H1 (cell line): ENCODE results near the gene GRM4. TPM values are rescaled to one million over a fixed set of nuclear protein-coding genes. Genes with fewer than 3 reads are reported as not detected.

ENCODE experiments used
- CTCF ChIA-PET: fragments of 300-600 bp; sonication (Branson Sonifier 250); formaldehyde crosslinking; loops from one replicate; lab custom pipeline; 2021; ENCODE audit not compliant: partially characterized antibody; lab: Charles Lee
- POLR2A ChIA-PET: fragments of 300-600 bp; sonication (Branson Sonifier 250); formaldehyde crosslinking; loops from one replicate; lab custom pipeline; 2021; ENCODE audit warnings: inconsistent platforms; ENCODE audit not compliant: partially characterized antibody; lab: Charles Lee
- DNase-seq, 2 experiments: peaks; one replicate each; pipeline versions ENCODE4 v3.0.0 to v3.0.0-alpha.2; 2010 to 2022; ENCODE audit warnings: low spot score in 2 of 2, low read depth in 1 of 2, mixed read lengths in 1 of 2
- FAIRE-seq: peaks from 2 replicates; lab custom pipeline; 2011; peaks lifted over from hg19 to GRCh38; lab: Jason Lieb, UNC
- H2AFZ ChIP-seq: 2 replicates; pipeline ENCODE4 v1.8.1; 2012; ENCODE audit warnings: low read length, inconsistent platforms
- H2AK5ac ChIP-seq: 2 replicates; pipeline ENCODE4 v1.6.1; 2013; ENCODE audit warnings: low read depth, low read length
- H2BK120ac ChIP-seq: replicated peaks from 2 replicates; pipeline ENCODE3; 2013; ENCODE audit warnings: low read depth, low read length, inconsistent platforms
- H2BK12ac ChIP-seq: 2 replicates; pipeline ENCODE4 v1.6.1; 2013; ENCODE audit warnings: low read depth, low read length
- H2BK15ac ChIP-seq: 2 replicates; pipeline ENCODE4 v1.6.1; 2013; ENCODE audit warnings: low read length
- H2BK20ac ChIP-seq: 2 replicates; pipeline ENCODE4 v1.6.1; 2013; ENCODE audit warnings: low read length
- H2BK5ac ChIP-seq: 2 replicates; pipeline ENCODE4 v1.6.1; 2013; ENCODE audit warnings: low read depth, low read length
- H3K14ac ChIP-seq: 2 replicates; pipeline ENCODE4 v1.6.1; 2013; ENCODE audit warnings: inconsistent platforms; ENCODE audit not compliant: insufficient read length
- H3K18ac ChIP-seq: 2 replicates; pipeline ENCODE4 v1.6.1; 2013; ENCODE audit warnings: low read length; ENCODE audit errors: extremely low read depth
- H3K23ac ChIP-seq: 2 replicates; pipeline ENCODE4 v1.6.1; 2013; ENCODE audit warnings: inconsistent platforms; ENCODE audit not compliant: insufficient read length
- H3K23me2 ChIP-seq: 2 replicates; pipeline ENCODE4 v1.6.1; 2013; ENCODE audit warnings: low read depth, low read length
- H3K27ac ChIP-seq: 2 replicates; pipeline ENCODE4 v1.6.1; 2011; ENCODE audit warnings: low read depth, low read length, inconsistent platforms
- H3K27me3 ChIP-seq, 4 experiments: replicated peaks in 1 of 4; 1 replicate in 1 of 4; 2 replicates in 3 of 4; pipeline versions ENCODE4 v1.6.1 to v1.8.1; 2011 to 2013; ENCODE audit warnings: low read length in 3 of 4, mild to moderate bottlenecking in 3 of 4, inconsistent platforms in 2 of 4, mixed read lengths in 2 of 4, moderate library complexity in 1 of 4; ENCODE audit not compliant: control insufficient read depth in 3 of 4, insufficient read depth in 3 of 4; ENCODE audit errors: extremely low read depth in 1 of 4
- H3K36me3 ChIP-seq, 4 experiments: 2 replicates each; pipeline versions ENCODE4 v1.6.1 to v1.8.1; 2011 to 2013; ENCODE audit warnings: mild to moderate bottlenecking in 4 of 4, low read length in 3 of 4, moderate library complexity in 2 of 4, control low read depth in 1 of 4, inconsistent platforms in 1 of 4; ENCODE audit not compliant: insufficient read depth in 4 of 4, control insufficient read depth in 2 of 4
- H3K4ac ChIP-seq: replicated peaks from 2 replicates; pipeline ENCODE3; 2013; ENCODE audit warnings: low read length, low read depth, mixed read lengths, inconsistent platforms; ENCODE audit not compliant: insufficient read length
- H3K4me1 ChIP-seq, 4 experiments: replicated peaks in 1 of 4; 1 replicate in 1 of 4; 2 replicates in 3 of 4; pipeline versions ENCODE4 v1.6.1 to v1.8.1; 2011 to 2013; ENCODE audit warnings: low read length in 3 of 4, inconsistent platforms in 2 of 4, mixed read lengths in 1 of 4; ENCODE audit not compliant: insufficient read depth in 4 of 4, control insufficient read depth in 3 of 4
- H3K4me2 ChIP-seq, 2 experiments: 2 replicates each; pipeline versions ENCODE4 v1.6.1 to v1.8.1; 2011 to 2013; ENCODE audit warnings: low read depth in 2 of 2, low read length in 2 of 2, control low read depth in 1 of 2, inconsistent platforms in 1 of 2, mild to moderate bottlenecking in 1 of 2; ENCODE audit not compliant: insufficient read depth in 1 of 2
- H3K4me3 ChIP-seq, 4 experiments: fragments of 200-600, 300-600 bp in 1 of 4; sonication (generic), shearing (Covaris generic), sonication (Bioruptor Twin) in 1 of 4; 2 replicates each; pipeline versions ENCODE4 v1.5.1 to v1.8.1; 2011 to 2016; ENCODE audit warnings: low read length in 4 of 4, low read depth in 3 of 4, control low read depth in 2 of 4, inconsistent platforms in 2 of 4, mild to moderate bottlenecking in 2 of 4, mixed read lengths in 1 of 4, moderate library complexity in 1 of 4; ENCODE audit not compliant: insufficient read depth in 2 of 4; ENCODE audit errors: extremely low read depth in 1 of 4
- H3K56ac ChIP-seq: replicated peaks from 2 replicates; pipeline ENCODE3; 2013; ENCODE audit warnings: low read depth, mild to moderate bottlenecking, mixed read lengths, low read length, inconsistent platforms; ENCODE audit not compliant: insufficient read length
- H3K79me1 ChIP-seq: 2 replicates; pipeline ENCODE4 v1.6.1; 2013; ENCODE audit warnings: low read depth, low read length, control low read depth
- H3K79me2 ChIP-seq, 2 experiments: 2 replicates each; pipeline versions ENCODE4 v1.6.1 to v1.8.1; 2012 to 2013; ENCODE audit warnings: low read length in 2 of 2, mild to moderate bottlenecking in 2 of 2, inconsistent platforms in 1 of 2; ENCODE audit not compliant: insufficient read depth in 2 of 2, control insufficient read depth in 1 of 2
- H3K9ac ChIP-seq, 4 experiments: replicated peaks in 1 of 4; 1 replicate in 1 of 4; 2 replicates in 3 of 4; pipeline versions ENCODE4 v1.6.1 to v1.8.1; 2011 to 2013; ENCODE audit warnings: low read depth in 3 of 4, low read length in 3 of 4, control low read depth in 2 of 4, mild to moderate bottlenecking in 2 of 4, moderate library complexity in 2 of 4, inconsistent platforms in 1 of 4; ENCODE audit errors: extremely low read depth in 1 of 4
- H3K9me3 ChIP-seq, 2 experiments: 2 replicates each; pipeline versions ENCODE4 v1.6.1 to v1.8.1; 2012 to 2013; ENCODE audit warnings: mild to moderate bottlenecking in 2 of 2, moderate library complexity in 2 of 2, control low read depth in 1 of 2, inconsistent platforms in 1 of 2, low read depth in 1 of 2, low read length in 1 of 2, mixed read lengths in 1 of 2; ENCODE audit not compliant: insufficient read depth in 2 of 2
- H4K20me1 ChIP-seq, 2 experiments: replicated peaks in 1 of 2; 2 replicates each; pipeline versions ENCODE3 to v1.8.1; 2011 to 2013; ENCODE audit warnings: inconsistent platforms in 2 of 2, low read length in 2 of 2, mild to moderate bottlenecking in 1 of 2; ENCODE audit not compliant: insufficient read depth in 2 of 2, control insufficient read depth in 1 of 2
- H4K5ac ChIP-seq: 2 replicates; pipeline ENCODE4 v1.6.1; 2013; ENCODE audit warnings: low read length, low read depth, mixed read lengths, inconsistent platforms; ENCODE audit not compliant: insufficient read length
- H4K8ac ChIP-seq: 2 replicates; pipeline ENCODE4 v1.8.0; 2013; ENCODE audit warnings: mild to moderate bottlenecking, moderate library complexity, low read length, inconsistent platforms; ENCODE audit not compliant: insufficient read depth; ENCODE audit errors: extremely low read depth
- H4K91ac ChIP-seq: replicated peaks from 2 replicates; pipeline ENCODE3; 2013; ENCODE audit warnings: low read length, mixed read lengths, inconsistent platforms; ENCODE audit not compliant: insufficient read length
- BCL11A ChIP-seq, 2 experiments: IDR thresholded peaks; one replicate each; pipeline ENCODE4 v1.6.1; 2011; ENCODE audit warnings: low read depth in 2 of 2, low read length in 2 of 2, mild to moderate bottlenecking in 2 of 2
- CBX5 ChIP-seq: fragments of 300-800, 300-1000 bp; sonication (generic); IDR thresholded peaks from 2 replicates; pipeline ENCODE4 v1.7.1; 2016; ENCODE audit warnings: antibody characterized with exemption, low read length, low read depth
- KDM5A ChIP-seq: fragments of 200-600 bp; IDR thresholded peaks from 2 replicates; pipeline ENCODE4 v1.7.1; 2012; ENCODE audit warnings: mild to moderate bottlenecking, low read length, inconsistent platforms, mixed read lengths
- MAFK ChIP-seq: IDR thresholded peaks from 2 replicates; pipeline ENCODE4 v1.6.1; 2012; ENCODE audit warnings: low read depth, mild to moderate bottlenecking, improper control_type of control experiment, low read length
- PHF8 ChIP-seq: fragments of 200-600 bp; sonication (generic); conservative IDR thresholded peaks from 2 replicates; pipeline ENCODE4 v1.7.1; 2012; ENCODE audit warnings: low read depth, mild to moderate bottlenecking, inconsistent platforms, low read length, moderate library complexity
- RFX5 ChIP-seq: IDR thresholded peaks from 2 replicates; pipeline ENCODE4 v1.6.1; 2011; ENCODE audit warnings: low read depth, low read length, improper control_type of control experiment, borderline replicate concordance
- TAF1 ChIP-seq: IDR thresholded peaks from 2 replicates; pipeline ENCODE4 v1.6.1; 2011; ENCODE audit warnings: mild to moderate bottlenecking, low read depth, low read length
- WGBS, 2 experiments: shearing (Covaris generic) in 1 of 2; methylation state at CpG; one replicate each; pipeline versions ENCODE4 v1.1.6 to v1.1.7; 2013 to 2015; ENCODE audit warnings: low lambda C conversion rate in 2 of 2, mixed read lengths in 2 of 2, inconsistent platforms in 1 of 2, low coverage in 1 of 2, missing lambda C conversion rate in 1 of 2; ENCODE audit not compliant: insufficient replicate concordance in 2 of 2, insufficient coverage in 1 of 2, insufficient read length in 1 of 2; ENCODE audit errors: extremely low coverage in 1 of 2, missing lambda C conversion rate in 1 of 2; 5-methylcytosine and 5-hydroxymethylcytosine counted together
- polyA plus RNA-seq, 7 experiments: library from polyadenylated mRNA; depleted of rRNA in 3 of 7; stranded (reverse) in 5 of 7; unstranded in 2 of 7; fragments of >200 nt in 5 of 7; fragments of 200-250 nt in 2 of 7; gene quantifications; 1 replicate in 5 of 7; 2 replicates in 1 of 7; 4 replicates in 1 of 7; pipeline versions ENCODE4 v1.2.1 to v1.2.3, GENCODE V29; 2011 to 2013; ENCODE audit warnings: missing spikeins in 2 of 7, mixed read lengths in 2 of 7
- total RNA-seq: library from RNA; stranded (reverse); fragmentation: NEBNext Ultra II Directional; extraction: Animal tissue kit (Norgen Biotek cat#: 25700); gene quantifications from 2 replicates; pipeline ENCODE4 v1.2.1, GENCODE V29; 2021

Gene GRM4
- total and polyA plus RNA-seq, 2 of the 8 experiments (the other 6 are each of a cell fraction or from before 2014, with no cell fraction given) = 19.6 to 21.5 TPM

DNA sequence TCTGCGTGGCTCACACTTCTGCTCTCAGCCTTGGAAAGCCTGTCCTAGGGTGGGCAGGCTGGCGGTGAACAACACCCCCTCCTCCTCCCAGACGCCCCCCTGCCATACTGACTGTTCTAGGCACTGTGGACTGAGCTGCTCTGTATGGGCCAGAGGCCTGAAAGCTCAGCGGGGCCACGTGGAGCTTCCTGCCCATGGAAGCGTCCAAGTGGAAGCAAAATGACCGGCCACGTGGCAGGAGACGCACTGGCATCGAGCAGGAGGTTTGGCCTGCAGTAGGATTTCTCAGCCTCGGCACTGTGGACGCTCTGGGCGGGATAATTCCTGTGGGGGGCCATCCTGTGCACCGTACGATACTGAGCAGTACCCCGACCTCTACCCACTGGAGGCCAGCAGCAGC is 88.7 kb downstream of the GRM4 start:
- Histone ChIP-seq H3K79me2 (no peaks in the 10 kb centered on the region), H2BK15ac (peak overlapping the region; percentile 31; the same call in 1 of the 2 replicates), H3K36me3 (no peaks in the 10 kb centered on the region), H4K5ac (no peak overlapping the region), H2AK5ac (peak overlapping the region; percentile 77; the same call in 1 of the 2 replicates), H2BK120ac (no peak overlapping the region), H3K23me2 (no peaks in the 10 kb centered on the region), H4K8ac (peak overlapping the region; percentile 45), H2AFZ (no peak overlapping the region), H3K27me3 (peaks cover 0 to 2% (median 0%) of the 10 kb centered on the region in 4 experiments; a peak in 1 of 7 replicates), H3K9me3 (no peaks in the 10 kb centered on the region), H2BK12ac (peak overlapping the region; percentile 60; the same call in 1 of the 2 replicates), H3K9ac (no peak overlapping the region), H3K4me1 (peaks cover 6 to 18% (median 11%) of the 10 kb centered on the region in 4 experiments), H3K4ac (peak overlapping the region; percentile 54), H3K23ac (no peak overlapping the region), H4K91ac (no peak overlapping the region), H3K18ac (peak overlapping the region; percentile 38), H2BK20ac (no peak overlapping the region), H2BK5ac (peak overlapping the region; percentile 35; the same call in 1 of the 2 replicates), H3K79me1 (no peaks in the 10 kb centered on the region), H4K20me1 (peaks cover 2% of the 10 kb centered on the region in 2 experiments), H3K4me2 (no peak overlapping the region), H3K4me3 (no peak overlapping the region), H3K56ac (no peak overlapping the region), H3K14ac (no peak overlapping the region), H3K27ac (no peak overlapping the region)
- ChIA-PET CTCF (interaction anchor here (0.7 to 2.1 kb wide), 7 partner anchors 12 to 480 kb away, joined by 3 to 12 read pairs (median 3); no protein-coding TSS in a partner anchor), POLR2A (interaction anchor here (1.1 to 1.2 kb wide), 2 partner anchors 11 to 95 kb away, joined by 4 to 5 read pairs; no protein-coding TSS in a partner anchor)
- DNase-seq (no peak), FAIRE-seq (no peak)
- 96% methylated on average over 16 of the region's 16 CpGs; no CpG with 5 or more reads in 1 of the 2 experiments for WGBS, 2 experiments
- TF ChIP-seq CBX5 (no peak), MAFK (no peak), BCL11A (IDR thresholded peaks at IDR 0.05; ENCODE audit: low read depth in 2 of 2, low read length in 2 of 2) (no peak), KDM5A (no peak), PHF8 (no peak), TAF1 (no peak), RFX5 (no peak)
